ENCODE measurements around the gene MAS1. TPM values are rescaled to one million over a fixed set of nuclear protein-coding genes. Genes with fewer than 3 reads are reported as not detected.

The MAS1 gene
- polyA plus RNA-seq, 3 donors: under 0.01 TPM; not detected in 2

DNA sequence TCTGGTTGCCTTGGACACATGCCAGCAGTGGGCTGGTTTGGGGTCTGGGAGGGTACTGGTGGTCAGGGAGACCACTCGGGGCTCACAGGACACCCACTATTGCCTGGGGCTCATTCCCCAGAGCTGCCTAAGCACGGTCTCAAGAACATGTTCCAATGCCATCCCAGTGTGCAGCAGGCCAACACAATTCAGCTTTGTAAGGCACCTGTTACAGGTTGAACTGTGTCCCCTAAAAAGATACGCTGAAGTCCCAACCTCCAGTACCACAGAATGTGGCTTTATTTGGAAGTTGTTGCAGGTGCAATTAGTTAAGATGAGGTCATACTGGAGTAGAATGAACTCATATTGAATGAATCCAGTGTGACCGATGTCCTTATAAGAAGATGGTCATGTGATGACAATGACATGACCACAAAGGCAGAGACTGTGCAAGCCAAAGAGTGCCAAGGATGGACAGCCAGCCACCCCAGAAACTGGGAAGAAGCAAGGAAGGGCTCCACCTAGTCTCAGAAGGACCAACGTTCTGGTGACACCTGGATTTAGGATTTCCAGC, 13.5 kb upstream of the MAS1 start:
- H3K27ac ChIP-seq (ENCODE audit: low read depth, low read length): no peak overlapping the region

DNA sequence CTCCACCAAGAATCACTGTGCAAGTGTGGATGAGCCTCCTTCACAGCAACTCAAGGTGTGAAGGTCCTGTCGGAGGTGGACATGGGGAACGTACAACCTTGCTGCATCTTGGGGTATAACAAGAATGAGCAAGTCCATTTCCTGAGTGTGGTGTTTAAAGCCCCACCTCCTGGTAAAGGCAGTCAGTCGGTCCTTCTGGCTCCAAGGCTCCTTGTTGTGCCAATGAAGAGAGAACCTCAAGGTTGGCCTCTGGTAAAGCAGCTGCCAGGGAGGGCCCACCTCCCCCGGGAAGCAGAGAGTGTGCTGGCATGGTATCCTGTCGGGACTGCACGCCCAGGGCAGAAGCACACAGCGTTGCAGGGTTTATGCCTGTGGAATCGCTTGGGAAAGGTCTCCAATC, 12.4 kb upstream of the MAS1 start:
- H3K27ac ChIP-seq (ENCODE audit: low read depth, low read length): no peak overlapping the region
- 87 to 88% (median 88%) methylated on average over 8 of the region's 8 CpGs for WGBS, 3 donors

More for the DNA sequence above, 13.5 kb upstream of the MAS1 start:
- WGBS, 3 donors: 87 to 90% (median 88%) methylated on average over 5 of the region's 5 CpGs

DNA sequence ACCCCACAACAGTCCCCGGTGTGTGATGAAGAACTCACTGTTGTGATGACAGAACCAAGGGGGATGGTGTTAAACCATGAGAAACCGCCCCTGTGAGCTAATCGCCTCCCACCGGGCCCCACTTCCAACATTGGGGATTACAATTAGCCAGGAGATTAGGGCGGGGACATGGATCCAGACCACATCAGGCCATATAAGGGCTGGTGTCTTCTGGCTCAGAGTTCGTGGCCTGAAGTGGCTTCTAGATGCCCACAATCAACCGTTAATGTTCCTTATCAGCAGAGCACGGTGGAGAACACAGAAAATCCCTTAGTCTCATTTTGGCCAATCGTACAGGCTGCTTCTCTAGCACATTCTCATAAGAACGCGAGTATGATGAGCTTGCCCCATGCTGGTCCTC, 10.9 kb upstream of the MAS1 start:
- 86 to 89% (median 89%) methylated on average over 11 of the region's 11 CpGs for WGBS, 3 donors
- H3K27ac ChIP-seq (ENCODE audit: low read depth, low read length): no peak overlapping the region

GRCh38 chr6:159880412-159880975, 10.3 kb upstream of the MAS1 start:
- no peak overlapping the region for H3K27ac ChIP-seq (ENCODE audit: low read depth, low read length)
- WGBS, 3 donors: 56 to 79% (median 72%) methylated on average over 6 of the region's 6 CpGs

DNA sequence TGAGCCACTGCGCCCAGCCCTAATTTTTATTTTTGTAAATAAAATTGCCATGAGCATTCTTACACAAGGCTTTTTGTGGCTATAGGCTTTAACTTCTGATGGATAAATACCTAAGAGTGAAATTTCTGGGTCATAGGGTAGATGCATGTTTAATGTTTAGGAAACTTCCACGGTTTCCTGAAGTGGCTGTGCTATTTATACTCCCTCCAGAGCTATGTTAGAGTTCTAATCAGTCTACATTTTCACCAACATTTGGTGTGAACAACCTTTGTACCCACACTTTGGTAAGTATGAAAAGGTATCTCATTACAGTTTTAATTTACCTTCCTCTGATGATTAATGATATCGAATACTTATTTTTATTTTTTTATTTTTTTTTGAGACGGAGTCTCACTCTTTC, 6.1 kb upstream of the MAS1 start:
- no peak overlapping the region for H3K27ac ChIP-seq (ENCODE audit: low read depth, low read length)
- 73 to 84% (median 80%) methylated on average over 4 of the region's 4 CpGs for WGBS, 3 donors

DNA sequence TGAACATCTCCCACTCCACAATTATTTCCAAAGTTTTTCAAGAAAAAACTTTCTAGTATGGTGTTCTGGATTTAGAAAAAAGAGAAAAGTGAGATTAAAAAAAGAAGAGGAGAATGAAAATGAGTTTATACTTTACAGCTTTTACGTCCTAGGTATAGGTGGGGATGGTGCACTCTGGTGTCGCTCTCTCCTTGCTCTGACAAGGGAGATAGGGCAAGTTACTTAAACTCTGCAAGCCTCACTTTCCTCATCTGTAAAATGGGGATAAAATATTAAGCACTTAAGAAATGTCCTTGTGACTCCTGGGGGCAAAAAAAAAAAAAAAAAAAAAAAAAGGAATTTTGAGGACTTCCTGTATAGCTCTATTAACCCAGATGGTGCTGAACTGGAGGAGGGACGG, 4.5 kb upstream of the MAS1 start:
- no peak overlapping the region for H3K27ac ChIP-seq (ENCODE audit: low read depth, low read length)
- 90 to 94% (median 90%) methylated on average over 3 of the region's 3 CpGs for WGBS, 3 donors

GRCh38 chr6:159887146-159887545, 3.6 kb upstream of the MAS1 start:
- H3K27ac ChIP-seq (ENCODE audit: low read depth, low read length): no peak overlapping the region

DNA sequence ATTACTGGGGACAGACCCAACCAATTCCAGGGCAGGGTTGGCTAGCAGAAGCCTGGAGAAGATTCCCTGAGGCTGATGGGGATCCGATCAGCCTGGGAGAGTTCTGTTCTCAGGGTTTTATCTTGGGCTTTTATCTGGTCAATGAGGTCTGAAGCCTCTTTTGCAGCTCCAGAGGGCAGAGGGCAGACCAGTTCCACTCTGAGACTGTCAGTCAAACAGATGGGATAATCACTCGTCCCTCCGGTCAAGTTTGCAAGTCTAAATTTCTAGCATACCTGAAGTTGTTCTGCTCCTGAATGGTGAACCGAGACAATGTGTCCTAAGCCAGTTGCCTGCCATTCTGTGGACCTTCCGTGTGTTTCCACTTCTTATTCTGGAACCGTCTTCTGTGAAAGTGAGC, 3.0 kb upstream of the MAS1 start:
- 60 to 78% (median 72%) methylated on average over 6 of the region's 6 CpGs for WGBS, 3 donors
- H3K27ac ChIP-seq (ENCODE audit: low read depth, low read length): no peak overlapping the region

More at GRCh38 chr6:159887146-159887545, 3.6 kb upstream of the MAS1 start:
- 68 to 86% (median 77%) methylated on average over 7 of the region's 7 CpGs for WGBS, 3 donors

GRCh38 chr6:159890201-159890600, 587 bp upstream of the MAS1 start:
- WGBS, 3 donors: 90 to 92% (median 90%) methylated on average over 7 of the region's 7 CpGs

GRCh38 chr6:159892053-159892452, 1.3 kb downstream of the MAS1 start:
- H3K27ac ChIP-seq (ENCODE audit: low read depth, low read length): no peak overlapping the region
- 62 to 88% (median 84%) methylated on average over 4 of the region's 4 CpGs for WGBS, 3 donors

More at GRCh38 chr6:159890201-159890600, 587 bp upstream of the MAS1 start:
- no peak overlapping the region for H3K27ac ChIP-seq (ENCODE audit: low read depth, low read length)

DNA sequence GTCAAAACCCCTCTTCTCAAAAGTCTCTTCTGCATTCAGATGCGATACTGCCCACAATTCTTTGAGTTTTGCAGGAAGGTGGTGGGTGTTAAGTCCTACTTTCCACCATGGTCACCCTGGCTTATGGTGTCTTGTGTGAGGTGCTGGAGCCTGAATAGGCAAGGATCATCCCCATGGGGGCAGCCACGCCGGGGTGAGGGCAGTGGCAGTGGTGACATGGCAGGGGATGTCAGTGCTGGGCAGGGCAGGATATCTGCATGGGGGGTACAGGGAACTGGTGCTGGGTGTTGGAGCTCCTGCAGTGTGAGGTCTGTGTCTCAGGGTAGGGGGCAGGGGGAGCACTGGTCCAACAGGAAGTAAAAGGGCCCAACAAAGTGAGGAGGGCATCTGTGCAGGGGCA, 2.3 kb downstream of the MAS1 start:
- WGBS, 3 donors: 87 to 96% (median 94%) methylated on average over 3 of the region's 3 CpGs

GRCh38 chr6:159894991-159895390, 4.2 kb downstream of the MAS1 start:
- WGBS, 3 donors: 54 to 82% (median 76%) methylated on average over 4 of the region's 4 CpGs
- H3K27ac ChIP-seq (ENCODE audit: low read depth, low read length): no peak overlapping the region

More for the DNA sequence above, 2.3 kb downstream of the MAS1 start:
- no peak overlapping the region for H3K27ac ChIP-seq (ENCODE audit: low read depth, low read length)

- WGBS, 3 donors: 91 to 96% (median 91%) methylated on average over 4 of the region's 4 CpGs
- H3K27ac ChIP-seq (ENCODE audit: low read depth, low read length): no peak overlapping the region
Measured at GRCh38 chr6:159897603-159898002, 6.8 kb downstream of the MAS1 start.

- whole genome bisulfite sequencing, 3 donors: 32 to 68% (median 67%) methylated on average over 1 of the region's 1 CpG
- no peak overlapping the region for H3K27ac ChIP-seq (ENCODE audit: low read depth, low read length)
Measured at GRCh38 chr6:159898519-159898918, 7.7 kb downstream of the MAS1 start.

DNA sequence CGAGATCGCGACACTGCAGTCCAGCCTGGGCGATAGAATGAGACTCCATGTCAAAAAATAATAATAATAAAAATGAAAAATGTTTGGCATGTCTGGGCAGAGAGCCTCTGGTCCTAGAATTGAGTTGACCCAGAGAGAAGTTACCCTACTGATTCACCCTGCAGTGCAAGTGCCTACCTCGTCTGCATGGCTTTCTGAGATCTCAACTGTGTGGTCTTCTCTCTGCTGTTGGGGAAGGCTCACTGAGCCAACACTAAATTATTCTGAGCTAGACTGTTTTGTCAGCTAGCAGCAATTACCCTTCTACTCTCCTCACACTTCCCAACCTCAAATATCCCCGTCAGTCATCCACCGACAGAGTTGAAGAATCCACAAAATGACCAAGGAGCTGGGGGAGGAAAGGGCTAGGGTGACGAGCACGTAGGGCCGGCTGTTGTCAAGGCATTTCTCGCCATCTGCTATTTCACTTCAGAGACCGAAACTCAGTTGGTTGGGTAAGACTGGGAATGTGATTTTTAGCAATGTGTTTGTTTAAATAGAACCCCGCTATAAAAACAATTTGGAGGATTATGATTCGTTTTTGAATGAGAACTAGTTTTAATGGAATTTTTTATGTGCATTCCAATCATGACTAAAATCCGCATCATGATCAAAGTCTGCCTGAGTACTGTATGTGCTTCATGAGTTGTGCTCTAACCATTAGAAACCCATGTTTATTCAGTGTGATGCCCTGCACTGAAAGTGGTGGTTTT, 9.4 kb downstream of the MAS1 start:
- 79 to 81% (median 79%) methylated on average over 15 of the region's 15 CpGs for WGBS, 3 donors
- no peak overlapping the region for H3K27ac ChIP-seq (ENCODE audit: low read depth, low read length)

DNA sequence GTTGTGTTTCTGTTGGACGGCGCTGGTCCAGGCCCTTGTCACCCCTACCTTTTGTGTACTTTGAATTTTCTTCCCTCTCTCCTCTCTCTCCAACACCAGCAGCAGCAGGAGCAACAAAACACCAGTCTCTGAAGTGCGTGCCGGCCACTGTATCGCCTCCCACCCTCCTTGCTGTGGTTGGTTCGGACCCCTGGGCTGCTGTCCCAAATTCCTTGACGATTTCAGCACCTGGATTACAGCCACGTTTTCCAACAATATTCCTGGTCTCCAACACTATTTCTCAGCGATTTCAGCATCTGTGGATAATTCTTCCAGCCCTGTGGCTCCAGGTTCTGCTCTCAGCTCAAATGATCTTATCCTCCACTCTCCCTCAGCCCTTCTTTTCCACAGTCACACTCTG, 11.8 kb downstream of the MAS1 start:
- H3K27ac ChIP-seq (ENCODE audit: low read depth, low read length): no peak overlapping the region
- WGBS, 3 donors: 75 to 81% (median 78%) methylated on average over 9 of the region's 9 CpGs

DNA sequence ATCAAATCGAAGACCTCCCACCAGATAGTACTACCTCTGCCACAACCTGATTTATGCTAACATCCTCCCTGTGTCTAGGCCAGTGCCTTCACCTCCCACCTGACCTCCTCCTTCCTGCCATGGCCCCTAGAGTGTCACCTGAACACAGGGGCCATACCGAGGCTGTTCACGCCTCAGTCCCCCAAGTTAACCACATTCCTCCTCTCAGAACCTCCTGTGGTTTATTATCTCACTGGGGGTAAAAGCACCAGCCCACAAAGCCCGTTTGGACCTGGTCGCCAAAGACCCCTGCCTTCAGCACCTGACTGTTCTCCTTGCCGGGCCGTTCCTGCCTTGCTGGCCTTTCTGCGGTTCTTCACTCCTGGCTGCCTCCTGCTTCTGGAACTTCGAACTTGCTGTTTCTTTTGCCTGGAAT, 13.7 kb downstream of the MAS1 start:
- no peak overlapping the region for H3K27ac ChIP-seq (ENCODE audit: low read depth, low read length)
- 86 to 88% (median 87%) methylated on average over 9 of the region's 9 CpGs for WGBS, 3 donors

DNA sequence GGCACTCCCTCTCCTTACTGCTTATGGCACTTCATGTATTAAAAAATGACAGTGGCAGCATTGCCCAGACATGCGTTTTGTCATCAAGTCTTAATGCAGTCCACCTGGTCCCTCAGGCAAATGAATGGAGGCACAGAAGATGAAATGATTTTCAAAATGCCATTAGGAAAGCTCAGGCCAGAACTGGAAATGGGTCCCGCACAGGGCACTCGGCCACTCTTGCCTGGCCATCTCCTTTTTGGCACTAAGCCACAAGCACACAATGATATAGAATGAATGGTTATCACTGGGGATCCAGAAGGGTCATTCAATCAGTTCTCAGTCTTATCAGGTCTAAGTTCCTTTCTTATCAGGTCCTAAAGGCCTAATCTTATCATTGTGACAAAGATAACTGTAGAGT, 15.6 kb downstream of the MAS1 start:
- WGBS, 3 donors: 80 to 83% (median 80%) methylated on average over 3 of the region's 3 CpGs
- H3K27ac ChIP-seq (ENCODE audit: low read depth, low read length): no peak overlapping the region

DNA sequence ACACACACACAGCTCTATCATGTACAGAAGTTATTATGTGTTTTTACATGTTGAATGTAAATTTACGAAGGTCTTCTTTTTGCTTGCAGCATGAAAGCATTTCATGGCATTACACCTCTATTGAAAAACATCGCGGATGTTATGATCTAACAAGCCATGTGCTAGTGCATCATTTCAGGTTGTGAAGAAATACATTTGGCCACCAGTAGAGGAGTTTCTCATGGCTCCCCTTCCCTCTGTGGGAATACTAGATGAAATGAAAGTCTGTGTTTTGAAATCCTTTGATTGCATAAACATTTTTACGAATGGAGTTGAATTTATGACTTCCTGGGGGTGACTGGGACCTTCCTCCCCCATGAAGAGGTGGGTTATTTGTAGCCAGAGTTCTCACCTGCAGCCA, 17.7 kb downstream of the MAS1 start:
- 51 to 81% (median 61%) methylated on average over 4 of the region's 4 CpGs for WGBS, 3 donors
- H3K27ac ChIP-seq (ENCODE audit: low read depth, low read length): no peak overlapping the region

DNA sequence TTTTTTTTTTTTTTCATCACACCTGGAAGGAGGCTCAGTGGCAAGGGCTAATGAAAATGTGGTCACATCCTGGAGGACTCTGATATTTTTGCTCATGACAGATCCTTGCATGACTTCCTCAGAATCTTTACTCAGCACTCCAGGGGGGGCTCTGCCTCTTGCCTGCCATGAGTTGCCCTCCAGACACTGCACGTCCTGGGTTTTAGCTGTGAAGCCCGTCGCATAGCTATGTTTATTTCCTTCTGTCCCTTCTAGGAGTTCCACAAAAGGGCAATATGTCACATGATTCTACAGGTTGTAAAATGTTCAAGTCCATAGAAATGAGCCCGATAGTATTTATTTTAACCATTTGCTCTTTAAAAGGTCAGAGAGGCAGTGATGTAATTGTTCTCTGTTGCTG, 18.2 kb downstream of the MAS1 start:
- H3K27ac ChIP-seq (ENCODE audit: low read depth, low read length): no peak overlapping the region
- 41 to 48% (median 42%) methylated on average over 4 of the region's 4 CpGs for WGBS, 3 donors
